Mesendoderm (in vitro differentiated cells): ENCODE measurements around the gene IL1RN.

Source experiments
- DNase-seq: peaks from one replicate; pipeline ENCODE4 v3.0.0; 2013
- H2AK5ac ChIP-seq: 2 replicates; pipeline ENCODE4 v1.6.1; 2013; ENCODE audit warnings: low read length, inconsistent platforms
- H2BK120ac ChIP-seq: 2 replicates; pipeline ENCODE4 v1.6.1; 2013; ENCODE audit warnings: low read depth, mild to moderate bottlenecking, low read length, moderate library complexity, mixed read lengths
- H2BK15ac ChIP-seq: replicated peaks from 2 replicates; pipeline ENCODE4 v1.6.1; 2013; ENCODE audit warnings: low read depth, mild to moderate bottlenecking, moderate library complexity
- H2BK5ac ChIP-seq: 2 replicates; pipeline ENCODE4 v1.6.1; 2013; ENCODE audit warnings: low read length, inconsistent platforms
- H3K18ac ChIP-seq: 2 replicates; pipeline ENCODE4 v1.6.1; 2013; ENCODE audit warnings: mild to moderate bottlenecking, low read length, mixed read lengths
- H3K23ac ChIP-seq: one replicate; pipeline ENCODE4 v1.6.1; 2013; ENCODE audit warnings: low read length
- H3K27ac ChIP-seq: 2 replicates; pipeline ENCODE4 v1.5.1; 2013; ENCODE audit warnings: low read depth, mild to moderate bottlenecking, inconsistent platforms, low read length, moderate library complexity
- H3K27me3 ChIP-seq: 2 replicates; pipeline ENCODE4 v1.6.1; 2013; ENCODE audit warnings: low read length, control low read depth, mild to moderate bottlenecking, inconsistent platforms; ENCODE audit not compliant: insufficient read depth, poor library complexity
- H3K36me3 ChIP-seq: 2 replicates; pipeline ENCODE4 v1.6.1; 2013; ENCODE audit warnings: low read length, inconsistent platforms; ENCODE audit not compliant: control insufficient read depth, insufficient read depth
- H3K4ac ChIP-seq: one replicate; pipeline ENCODE4 v1.6.1; 2013; ENCODE audit warnings: low read depth, mild to moderate bottlenecking, low read length, moderate library complexity
- H3K4me1 ChIP-seq: 2 replicates; pipeline ENCODE4 v1.6.1; 2013; ENCODE audit warnings: low read depth, low read length, inconsistent platforms; ENCODE audit not compliant: control insufficient read depth
- H3K4me2 ChIP-seq: 2 replicates; pipeline ENCODE4 v1.6.1; 2013; ENCODE audit warnings: low read length
- H3K4me3 ChIP-seq: 2 replicates; pipeline ENCODE4 v1.5.1; 2013; ENCODE audit warnings: mild to moderate bottlenecking, low read length
- H3K56ac ChIP-seq: one replicate; pipeline ENCODE4 v1.6.1; 2013; ENCODE audit warnings: low read length
- H3K79me1 ChIP-seq: 2 replicates; pipeline ENCODE4 v1.6.1; 2013; ENCODE audit warnings: low read length, inconsistent platforms
- H3K79me2 ChIP-seq: 2 replicates; pipeline ENCODE4 v1.6.1; 2013; ENCODE audit warnings: mild to moderate bottlenecking, low read length; ENCODE audit not compliant: control insufficient read depth, insufficient read depth
- H3K9ac ChIP-seq: 2 replicates; pipeline ENCODE4 v1.6.1; 2013; ENCODE audit warnings: low read length, inconsistent platforms
- H4K5ac ChIP-seq: one replicate; pipeline ENCODE4 v1.6.1; 2013; ENCODE audit warnings: low read length
- H4K8ac ChIP-seq: one replicate; pipeline ENCODE4 v1.6.1; 2013; ENCODE audit warnings: low read depth, mild to moderate bottlenecking, control low read depth, low read length, moderate library complexity
- WGBS: extraction: QIAGEN DNeasy Blood & Tissue Kit; methylation state at CpG from one replicate; pipeline ENCODE4 v1.1.7; 2013; ENCODE audit warnings: low lambda C conversion rate, missing lambda C conversion rate; ENCODE audit not compliant: insufficient coverage; ENCODE audit errors: extremely low coverage; 5-methylcytosine and 5-hydroxymethylcytosine counted together

The IL1RN gene

GRCh38 chr2:113081488-113082210, 45.7 kb upstream of the IL1RN start:
- Histone ChIP-seq H4K8ac (no peak overlapping the region), H3K9ac (no peak overlapping the region), H3K79me1 (no peaks in the 10 kb centered on the region), H2BK120ac (no peak overlapping the region), H3K27me3 (no peaks in the 10 kb centered on the region), H3K18ac (no peak overlapping the region), H3K4me3 (no peak overlapping the region), H2AK5ac (no peak overlapping the region), H3K4me2 (no peak overlapping the region), H3K79me2 (no peaks in the 10 kb centered on the region), H2BK15ac (no peak overlapping the region), H3K4ac (no peak overlapping the region), H3K56ac (no peak overlapping the region), H3K27ac (no peak overlapping the region), H3K23ac (no peak overlapping the region), H3K4me1 (no peaks in the 10 kb centered on the region), H4K5ac (no peak overlapping the region), H3K36me3 (no peaks in the 10 kb centered on the region), H2BK5ac (no peak overlapping the region)
- no peak for DNase-seq
- WGBS: no CpG with 5 or more reads among the region's 2 CpGs

DNA sequence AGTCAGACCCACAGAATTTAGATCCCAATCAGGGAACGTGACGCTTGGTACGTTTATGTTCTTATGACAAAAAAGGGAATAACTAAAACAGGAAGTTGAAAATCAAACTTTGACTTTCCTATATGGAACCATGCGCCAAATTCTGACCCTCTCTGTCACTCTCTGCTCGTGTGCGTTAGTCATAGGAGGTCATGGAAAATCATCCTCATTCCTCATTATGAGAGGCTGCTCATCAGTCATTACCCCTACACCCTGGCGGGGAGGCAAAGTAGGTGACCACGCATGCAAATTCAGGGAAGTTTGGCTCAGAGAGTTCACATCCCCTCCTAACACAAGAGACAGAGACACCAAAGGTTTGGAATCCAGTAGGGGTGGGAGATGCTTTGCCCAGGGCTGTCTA, 44.1 kb upstream of the IL1RN start:
- Histone ChIP-seq H2BK120ac (no peak overlapping the region), H3K4me1 (no peaks in the 10 kb centered on the region), H3K27ac (no peak overlapping the region), H3K56ac (no peak overlapping the region), H3K4me3 (no peak overlapping the region), H3K36me3 (no peaks in the 10 kb centered on the region), H3K27me3 (no peaks in the 10 kb centered on the region), H3K23ac (no peak overlapping the region), H2BK15ac (no peak overlapping the region), H3K79me1 (no peaks in the 10 kb centered on the region), H2AK5ac (no peak overlapping the region), H3K18ac (no peak overlapping the region), H2BK5ac (no peak overlapping the region), H3K4ac (no peak overlapping the region), H3K4me2 (no peak overlapping the region), H4K5ac (no peak overlapping the region), H4K8ac (no peak overlapping the region), H3K79me2 (no peaks in the 10 kb centered on the region), H3K9ac (no peak overlapping the region)
- no CpG with 5 or more reads among the region's 8 CpGs for WGBS
- DNase-seq: no peak

DNA sequence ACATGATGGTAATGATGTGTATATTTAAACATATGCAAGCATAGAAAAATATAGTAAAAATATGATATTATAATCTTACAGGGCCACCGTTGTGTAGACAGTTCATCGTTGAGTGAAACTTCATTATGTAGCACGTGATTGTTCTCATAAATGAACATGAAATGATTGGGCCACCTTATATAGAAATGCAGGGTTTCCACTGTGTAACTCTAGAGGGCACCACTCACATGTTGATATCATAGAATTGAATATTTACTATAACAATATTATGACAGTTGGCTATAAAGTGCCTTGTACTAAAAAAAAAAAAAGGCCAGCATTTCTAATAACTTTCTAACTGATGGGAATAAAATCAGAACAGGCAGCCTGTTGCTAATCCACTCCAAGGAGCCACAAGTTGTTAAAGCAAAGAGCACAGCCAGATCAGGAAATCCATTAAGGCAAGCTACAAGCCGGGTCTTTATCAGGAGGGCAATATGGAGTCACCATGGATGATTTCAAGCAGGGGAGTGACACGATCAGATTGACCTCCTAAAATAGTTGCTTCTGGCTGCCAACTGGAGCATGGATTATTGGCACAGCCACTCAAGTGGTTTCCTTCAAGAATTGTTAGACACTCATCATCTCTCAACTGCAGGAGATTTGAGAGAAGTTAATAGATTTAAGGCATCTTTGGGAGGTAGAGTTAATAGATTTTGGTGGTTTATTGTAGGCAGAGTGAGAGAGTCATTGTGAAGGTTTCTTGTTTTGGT, 43.0 kb upstream of the IL1RN start:
- H3K36me3 ChIP-seq: no peaks in the 10 kb centered on the region
- no peak overlapping the region for H2AK5ac ChIP-seq
- no peaks in the 10 kb centered on the region for H3K79me1 ChIP-seq
- no peak overlapping the region for H3K23ac ChIP-seq
- no peak overlapping the region for H2BK120ac ChIP-seq
- no peak overlapping the region for H3K4ac ChIP-seq
- H4K5ac ChIP-seq: no peak overlapping the region
- H2BK5ac ChIP-seq: no peak overlapping the region
- no peak overlapping the region for H3K4me2 ChIP-seq
- H2BK15ac ChIP-seq: no peak overlapping the region
- no peak overlapping the region for H3K4me3 ChIP-seq
- H3K27me3 ChIP-seq: no peaks in the 10 kb centered on the region
- no peak overlapping the region for H3K9ac ChIP-seq
- no CpG with 5 or more reads among the region's 5 CpGs for WGBS
- no peak overlapping the region for H4K8ac ChIP-seq
- H3K4me1 ChIP-seq: no peaks in the 10 kb centered on the region
- no peak for DNase-seq
- H3K79me2 ChIP-seq: no peaks in the 10 kb centered on the region
- H3K56ac ChIP-seq: no peak overlapping the region
- H3K18ac ChIP-seq: no peak overlapping the region
- H3K27ac ChIP-seq: no peak overlapping the region

- no peak overlapping the region for H3K4ac ChIP-seq
- no CpG with 5 or more reads among the region's 2 CpGs for WGBS
- no peak overlapping the region for H4K5ac ChIP-seq
- no peaks in the 10 kb centered on the region for H3K79me2 ChIP-seq
- no peak overlapping the region for H3K56ac ChIP-seq
- no peaks in the 10 kb centered on the region for H3K27me3 ChIP-seq
- H4K8ac ChIP-seq: no peak overlapping the region
- no peak overlapping the region for H2BK120ac ChIP-seq
- no peak overlapping the region for H2BK15ac ChIP-seq
- no peak overlapping the region for H3K9ac ChIP-seq
- no peak overlapping the region for H3K4me2 ChIP-seq
- no peaks in the 10 kb centered on the region for H3K79me1 ChIP-seq
- H3K27ac ChIP-seq: no peak overlapping the region
- no peaks in the 10 kb centered on the region for H3K36me3 ChIP-seq
- no peak overlapping the region for H3K23ac ChIP-seq
- H3K4me3 ChIP-seq: no peak overlapping the region
- H3K18ac ChIP-seq: no peak overlapping the region
- DNase-seq: no peak
- H3K4me1 ChIP-seq: no peaks in the 10 kb centered on the region
- no peak overlapping the region for H2BK5ac ChIP-seq
- no peak overlapping the region for H2AK5ac ChIP-seq
Measured at GRCh38 chr2:113085542-113085941, 41.9 kb upstream of the IL1RN start.

GRCh38 chr2:113088213-113088992, 39.0 kb upstream of the IL1RN start:
- H3K9ac ChIP-seq: no peak overlapping the region
- no peak overlapping the region for H3K4ac ChIP-seq
- no peak for DNase-seq
- H3K4me3 ChIP-seq: no peak overlapping the region
- no peak overlapping the region for H2AK5ac ChIP-seq
- H2BK120ac ChIP-seq: no peak overlapping the region
- H2BK5ac ChIP-seq: no peak overlapping the region
- no peak overlapping the region for H3K18ac ChIP-seq
- H3K4me1 ChIP-seq: no peaks in the 10 kb centered on the region
- H3K27ac ChIP-seq: no peak overlapping the region
- no peak overlapping the region for H2BK15ac ChIP-seq
- H3K27me3 ChIP-seq: no peaks in the 10 kb centered on the region
- no peaks in the 10 kb centered on the region for H3K79me1 ChIP-seq
- no peak overlapping the region for H3K56ac ChIP-seq
- H3K36me3 ChIP-seq: no peaks in the 10 kb centered on the region
- H3K23ac ChIP-seq: no peak overlapping the region
- no peak overlapping the region for H4K8ac ChIP-seq
- no peak overlapping the region for H3K4me2 ChIP-seq
- H3K79me2 ChIP-seq: no peaks in the 10 kb centered on the region
- no peak overlapping the region for H4K5ac ChIP-seq
